Erythroblast (primary cell): ENCODE data around the gene PRLR.

Experiments
- GATA1 ChIP-seq: IDR thresholded peaks from 2 replicates; pipeline ENCODE4 v1.6.1; 2011; ENCODE audit warnings: low read depth, mild to moderate bottlenecking, control low read depth, low read length, moderate library complexity
- POLR2A ChIP-seq: IDR thresholded peaks from 2 replicates; pipeline ENCODE4 v1.6.1; 2011; ENCODE audit warnings: mild to moderate bottlenecking, low read length

- TF ChIP-seq POLR2A (no peak), GATA1 (no peak)
Observed at GRCh38 chr5:35266276-35266675, 36.0 kb upstream of the PRLR start.
